Nephron progenitor cell (in vitro differentiated cells): ENCODE results near the gene DET1.
A peak's percentile ranks its signal among the peaks of the same experiment; 100 is the strongest.

Experiments used
- DNase-seq: peaks from one replicate; pipeline ENCODE4 v3.0.0; 2021
- H3K27ac Mint-ChIP-seq: 2 replicates; pipeline ENCODE4 v1.8.0; 2021; ENCODE audit warnings: mild to moderate bottlenecking, moderate library complexity, mixed read lengths
- H3K27me3 Mint-ChIP-seq: 2 replicates; pipeline ENCODE4 v1.8.0; 2021; ENCODE audit warnings: mild to moderate bottlenecking, low read depth, mixed read lengths; ENCODE audit not compliant: poor library complexity
- H3K36me3 Mint-ChIP-seq: 2 replicates; pipeline ENCODE4 v1.8.0; 2021; ENCODE audit warnings: low read depth, mixed read lengths
- H3K4me1 Mint-ChIP-seq: 2 replicates; pipeline ENCODE4 v1.8.0; 2021; ENCODE audit warnings: mixed read lengths
- H3K4me3 Mint-ChIP-seq: 2 replicates; pipeline ENCODE4 v1.8.0; 2021; ENCODE audit warnings: mild to moderate bottlenecking, moderate library complexity, mixed read lengths
- H3K9me3 Mint-ChIP-seq: 2 replicates; pipeline ENCODE4 v1.8.0; 2021; ENCODE audit warnings: mild to moderate bottlenecking, moderate library complexity, mixed read lengths
- CTCF ChIP-seq: fragments of 200-600 bp; sonication (generic); IDR thresholded peaks from 2 replicates; pipeline ENCODE4 v1.5.0; 2021; ENCODE audit warnings: antibody characterized with exemption

The DET1 gene

GRCh38 chr15:88535607-88536313 is 10.7 kb downstream of the DET1 start:
- H3K4me1 Mint-ChIP-seq: peaks cover 10% of the 10 kb centered on the region
- no peak for DNase-seq
- H3K9me3 Mint-ChIP-seq: peaks cover 40% of the 10 kb centered on the region
- H3K4me3 Mint-ChIP-seq: no peak overlapping the region
- no peaks in the 10 kb centered on the region for H3K27me3 Mint-ChIP-seq
- no peak overlapping the region for H3K27ac Mint-ChIP-seq
- peaks cover 68% of the 10 kb centered on the region for H3K36me3 Mint-ChIP-seq
- no peak for TF ChIP-seq CTCF

DNA sequence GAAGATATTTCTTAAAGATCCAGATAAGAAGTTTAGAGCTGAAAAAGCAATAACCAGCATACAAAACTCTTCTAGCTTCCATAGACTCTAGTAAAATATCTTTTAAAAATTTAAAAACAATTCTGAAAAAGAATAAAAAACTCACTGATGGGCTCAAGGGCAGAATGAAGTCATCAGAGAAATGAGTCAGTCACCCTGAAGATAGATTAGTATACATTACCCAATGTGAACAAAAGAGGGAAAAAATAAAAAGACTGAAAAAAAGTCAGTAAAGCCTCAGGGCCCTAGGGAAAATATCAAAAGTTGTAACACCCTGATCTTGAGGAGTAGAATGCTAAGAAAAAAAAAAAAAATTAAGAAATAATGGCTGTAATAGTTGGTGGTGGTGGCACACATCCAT is 11.4 kb downstream of the DET1 start:
- TF ChIP-seq CTCF: no peak
- H3K4me1 Mint-ChIP-seq: peaks cover 14% of the 10 kb centered on the region
- H3K27ac Mint-ChIP-seq: no peak overlapping the region
- no peak overlapping the region for H3K4me3 Mint-ChIP-seq
- peaks cover 75% of the 10 kb centered on the region for H3K36me3 Mint-ChIP-seq
- no peak for DNase-seq
- no peaks in the 10 kb centered on the region for H3K27me3 Mint-ChIP-seq
- peaks cover 40% of the 10 kb centered on the region for H3K9me3 Mint-ChIP-seq

DNA sequence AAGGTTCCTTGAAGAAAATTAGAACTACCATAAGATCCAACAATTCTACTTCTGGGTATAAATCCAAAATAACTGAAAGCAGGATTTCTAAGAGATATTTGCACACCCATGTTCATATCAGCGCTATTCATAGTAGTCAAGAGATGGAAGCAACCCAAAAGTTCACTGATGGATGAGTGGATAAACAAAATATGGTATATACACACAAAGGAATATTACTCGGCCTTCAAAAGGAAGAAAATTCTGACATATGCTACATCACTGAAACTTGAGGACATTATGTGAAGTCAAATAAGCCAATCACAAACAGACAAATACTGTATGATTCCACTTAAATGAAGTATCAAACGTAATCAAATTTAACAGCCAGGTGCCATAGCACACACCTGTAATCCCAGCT is 13.1 kb downstream of the DET1 start:
- Mint-ChIP-seq H3K9me3 (peaks cover 40% of the 10 kb centered on the region), H3K36me3 (peaks cover 92% of the 10 kb centered on the region), H3K27ac (no peak overlapping the region), H3K27me3 (no peaks in the 10 kb centered on the region), H3K4me3 (no peak overlapping the region), H3K4me1 (peaks cover 25% of the 10 kb centered on the region)
- no peak for TF ChIP-seq CTCF
- no peak for DNase-seq

DNA sequence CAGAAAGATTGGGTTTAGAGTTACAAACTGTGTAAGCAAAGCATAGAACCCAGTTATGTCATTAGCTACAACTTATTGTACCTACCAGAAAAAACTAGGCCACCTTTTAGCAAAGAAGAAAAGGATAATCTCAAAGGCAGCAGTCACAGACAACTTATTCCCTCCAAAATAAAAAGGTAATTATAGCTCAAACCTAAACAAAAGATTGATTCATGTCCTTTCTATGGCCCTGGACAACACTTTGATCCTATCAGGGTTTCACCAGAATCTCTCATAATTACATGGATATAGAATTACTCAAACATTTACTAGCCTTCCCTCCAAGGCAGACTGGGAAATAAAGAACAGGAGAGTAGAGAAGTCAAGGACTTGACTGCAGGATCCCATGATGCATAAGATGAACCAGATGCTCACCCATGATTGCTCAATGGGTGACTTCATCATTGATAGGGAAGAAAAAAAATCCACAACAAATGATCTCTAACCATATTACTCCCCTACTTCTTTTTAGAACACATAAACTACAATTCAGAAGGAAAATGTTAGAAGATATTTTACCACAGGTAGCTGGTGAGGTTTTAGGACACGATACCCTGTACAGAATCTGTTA is 17.4 kb downstream of the DET1 start:
- Mint-ChIP-seq H3K9me3 (peaks cover 30% of the 10 kb centered on the region), H3K4me3 (no peak overlapping the region), H3K27ac (peak overlapping the region; percentile 29), H3K36me3 (peaks cover 99% of the 10 kb centered on the region), H3K27me3 (no peaks in the 10 kb centered on the region), H3K4me1 (peaks cover 20% of the 10 kb centered on the region)
- no peak for DNase-seq
- no peak for TF ChIP-seq CTCF

GRCh38 chr15:88526247-88526879 is 20.1 kb downstream of the DET1 start:
- Mint-ChIP-seq H3K27me3 (no peaks in the 10 kb centered on the region), H3K9me3 (peaks cover 27% of the 10 kb centered on the region), H3K4me1 (peaks cover 20% of the 10 kb centered on the region), H3K4me3 (no peak overlapping the region), H3K27ac (no peak overlapping the region), H3K36me3 (peaks cover 76% of the 10 kb centered on the region)
- DNase-seq: no peak
- no peak for TF ChIP-seq CTCF
